ENCODE measurements around the gene MXD4.
A peak's percentile ranks its signal among the peaks of the same experiment; 100 is the strongest.

MXD4 gene

GRCh38 chr4:2291705-2292645 lies 30.1 kb upstream of the MXD4 start:
- DNase-seq (ENCODE audit: low spot score): peak; percentile 60

DNA sequence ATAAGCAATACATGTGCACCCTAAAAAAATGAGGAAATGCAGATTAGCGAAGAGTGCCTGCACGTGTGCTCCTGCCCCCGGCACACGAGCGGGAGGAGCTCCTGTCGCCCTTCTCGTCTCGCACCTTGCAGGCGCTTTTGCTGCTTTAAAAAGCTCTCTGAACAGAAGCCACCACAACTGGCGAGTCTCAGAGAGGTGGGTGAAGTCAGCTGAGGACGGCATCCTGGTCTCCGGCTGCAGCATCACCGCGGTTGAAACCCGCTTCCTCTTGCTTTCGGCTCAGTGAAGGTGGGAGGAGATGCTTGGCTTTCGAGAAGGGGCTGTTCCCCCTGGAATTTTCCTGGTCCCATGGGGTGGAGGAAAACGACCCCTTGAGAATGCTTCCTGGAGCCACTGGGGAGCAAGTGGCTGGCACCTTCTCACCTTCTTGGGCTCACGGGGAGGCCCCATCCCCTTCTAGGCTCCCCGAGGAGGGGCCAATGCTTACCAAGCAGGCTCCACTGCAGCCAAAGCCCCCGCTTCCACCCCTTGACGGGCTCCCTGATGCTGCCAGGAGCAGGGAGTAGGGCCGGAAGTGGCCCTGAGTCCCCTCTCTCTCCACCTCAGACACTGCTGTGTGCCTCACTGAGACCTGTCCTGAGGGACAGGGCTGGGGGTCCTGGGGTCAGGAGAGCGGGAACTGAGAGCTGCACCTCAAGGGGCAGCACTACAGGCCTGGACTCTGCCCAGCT lies 29.2 kb upstream of the MXD4 start:
- no peak for DNase-seq (ENCODE audit: low spot score)
- no peak overlapping the region for H3K4me3 ChIP-seq
- no peak for TF ChIP-seq CTCF (IDR thresholded peaks at IDR 0.05)
- no peak overlapping the region for H3K27ac ChIP-seq

More at GRCh38 chr4:2291705-2292645, 30.1 kb upstream of the MXD4 start:
- H3K27ac ChIP-seq: no peak overlapping the region
- no peak overlapping the region for H3K4me3 ChIP-seq
- TF ChIP-seq CTCF (IDR thresholded peaks at IDR 0.05): no peak

DNA sequence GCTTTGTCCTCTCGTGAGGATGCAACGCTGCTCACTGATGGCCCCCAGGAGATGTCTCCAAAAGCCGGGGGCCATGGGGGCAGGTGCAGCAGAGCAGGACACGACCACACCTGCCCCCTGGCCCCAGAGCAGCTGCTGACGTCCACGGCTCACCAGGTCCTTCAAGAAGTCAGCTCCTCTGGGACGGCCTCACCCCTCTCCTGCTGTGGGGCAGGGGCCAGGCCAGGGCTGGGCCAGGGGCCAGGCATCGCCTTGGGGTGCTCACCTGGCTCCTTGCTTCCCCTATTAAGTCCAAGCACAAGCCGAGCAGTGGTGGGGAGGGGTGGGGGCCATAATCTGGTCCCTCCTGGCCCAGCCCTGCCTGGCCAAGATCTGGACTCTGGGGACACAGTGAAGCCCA lies 28.6 kb upstream of the MXD4 start:
- no peak for DNase-seq (ENCODE audit: low spot score)
- no peak overlapping the region for H3K4me3 ChIP-seq

GRCh38 chr4:2289955-2290333 lies 28.0 kb upstream of the MXD4 start:
- no peak for TF ChIP-seq CTCF (IDR thresholded peaks at IDR 0.05)
- DNase-seq (ENCODE audit: low spot score): no peak
- H3K27ac ChIP-seq: no peak overlapping the region
- no peak overlapping the region for H3K4me3 ChIP-seq

More for the DNA sequence above, 28.6 kb upstream of the MXD4 start:
- no peak for TF ChIP-seq CTCF (IDR thresholded peaks at IDR 0.05)
- no peak overlapping the region for H3K27ac ChIP-seq

DNA sequence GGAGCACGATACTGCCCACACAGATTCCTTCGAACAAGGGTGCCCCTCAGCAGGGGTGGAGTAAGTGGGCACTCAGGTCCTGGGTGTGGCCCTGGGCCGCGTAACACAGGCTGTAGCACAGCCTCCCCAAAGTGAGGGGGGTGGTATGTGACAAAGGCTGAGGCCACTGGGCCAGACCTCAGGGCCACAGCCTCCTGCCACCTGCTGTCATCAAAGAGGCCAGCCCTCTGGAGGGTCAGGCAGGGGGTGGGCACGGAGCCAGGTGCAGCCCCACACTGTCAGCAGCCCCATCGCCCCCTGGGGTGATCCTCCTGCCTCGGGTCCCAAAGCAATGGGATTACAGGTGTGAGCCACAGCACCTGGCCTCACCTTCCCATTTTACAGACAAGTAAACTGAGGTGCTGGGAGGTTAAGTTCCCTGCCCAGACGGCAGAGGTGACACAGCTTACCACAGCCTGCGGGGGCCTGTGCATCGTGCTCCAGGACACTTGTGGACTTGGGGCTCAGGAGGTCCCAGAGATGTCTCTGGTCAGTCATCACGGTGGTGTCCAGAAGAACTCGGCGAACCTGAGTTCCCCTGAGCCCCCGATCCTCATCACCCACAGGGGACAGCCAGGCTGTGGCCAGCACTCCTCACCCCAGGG lies 27.5 kb upstream of the MXD4 start:
- DNase-seq (ENCODE audit: low spot score): no peak
- no peak overlapping the region for H3K27ac ChIP-seq
- no peak for TF ChIP-seq CTCF (IDR thresholded peaks at IDR 0.05)
- no peak overlapping the region for H3K4me3 ChIP-seq

- no peak for DNase-seq (ENCODE audit: low spot score)
- Histone ChIP-seq H3K4me3 (no peak overlapping the region), H3K27ac (no peak overlapping the region)
- no peak for TF ChIP-seq CTCF (IDR thresholded peaks at IDR 0.05)
These were observed 26.2 kb upstream of the MXD4 start for GRCh38 chr4:2288051-2288541.

All from coronary artery (tissue), 2 donors.